Measurements from ENCODE around the gene ANKRD34B.

The ANKRD34B gene

GRCh38 chr5:80569086-80569960 lies 757 bp downstream of the ANKRD34B start:
- DNase-seq (ENCODE audit: low read depth), result no peak

DNA sequence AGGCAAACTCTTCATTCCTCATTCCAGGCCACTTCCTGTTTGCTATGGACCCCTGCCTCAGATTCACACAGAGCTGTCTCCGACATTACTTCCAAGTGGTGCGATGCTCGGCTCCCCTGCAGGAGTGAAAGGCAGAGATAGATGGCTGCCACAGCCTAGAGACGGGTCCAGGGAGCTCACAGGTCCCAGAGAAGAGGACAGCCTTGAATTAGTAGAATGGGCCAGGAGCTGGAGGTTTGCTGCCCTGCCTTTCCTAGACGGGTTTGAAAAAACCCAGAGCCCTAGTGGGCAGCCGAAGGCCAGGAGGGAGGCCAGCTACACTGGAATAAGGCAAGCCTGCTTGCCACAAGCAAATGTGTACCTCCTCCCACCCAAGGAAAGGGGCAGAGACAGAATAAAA lies 1.8 kb downstream of the ANKRD34B start:
- no peak for DNase-seq (ENCODE audit: low read depth)

GRCh38 chr5:80566711-80567259 lies 3.3 kb downstream of the ANKRD34B start:
- DNase-seq (ENCODE audit: low read depth), result no peak

- no peak for DNase-seq (ENCODE audit: low read depth)
These were observed 4.8 kb downstream of the ANKRD34B start for GRCh38 chr5:80565330-80565729.

DNA sequence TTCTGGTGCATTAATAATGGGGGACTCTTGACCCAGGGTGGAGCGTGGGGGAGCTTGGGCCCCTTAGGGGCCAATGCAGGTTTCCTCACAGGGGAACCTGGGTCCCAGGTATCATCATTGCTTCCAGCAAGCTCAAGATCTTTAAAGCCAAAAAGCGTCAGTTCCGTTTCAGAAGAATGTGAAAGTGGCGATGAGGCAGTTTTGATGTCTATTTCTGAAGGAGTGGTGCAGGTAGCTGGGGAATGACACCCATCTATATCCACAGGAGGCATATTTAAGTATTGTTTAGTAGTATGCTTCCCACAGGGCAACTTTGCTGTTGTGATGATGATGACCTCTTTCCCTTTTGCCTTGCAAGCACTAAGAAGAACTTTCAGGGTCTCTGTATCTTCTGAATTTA lies 10.8 kb downstream of the ANKRD34B start:
- DNase-seq (ENCODE audit: low read depth), result no peak

DNA sequence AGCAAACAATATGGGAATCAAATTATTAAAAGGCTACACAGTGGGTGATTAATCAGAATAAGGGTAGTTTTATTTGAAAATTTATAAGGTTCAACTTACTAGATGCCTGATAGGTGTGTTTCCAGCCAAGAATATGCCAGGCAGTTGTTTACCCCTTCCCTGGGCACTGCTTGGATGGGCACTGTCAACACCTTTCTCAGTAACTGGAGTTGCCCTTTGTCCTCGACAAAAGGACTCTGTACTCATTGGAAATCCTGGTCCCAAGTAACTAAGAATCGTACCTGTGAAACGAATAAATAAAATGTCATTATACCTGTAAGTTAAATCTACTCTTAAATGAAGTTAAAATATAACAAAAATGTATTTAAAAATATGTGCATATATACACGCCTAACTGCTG lies 15.0 kb downstream of the ANKRD34B start:
- no peak for DNase-seq (ENCODE audit: low read depth)

GRCh38 chr5:80554646-80555045 lies 15.4 kb downstream of the ANKRD34B start:
- no peak for DNase-seq (ENCODE audit: low read depth)

DNA sequence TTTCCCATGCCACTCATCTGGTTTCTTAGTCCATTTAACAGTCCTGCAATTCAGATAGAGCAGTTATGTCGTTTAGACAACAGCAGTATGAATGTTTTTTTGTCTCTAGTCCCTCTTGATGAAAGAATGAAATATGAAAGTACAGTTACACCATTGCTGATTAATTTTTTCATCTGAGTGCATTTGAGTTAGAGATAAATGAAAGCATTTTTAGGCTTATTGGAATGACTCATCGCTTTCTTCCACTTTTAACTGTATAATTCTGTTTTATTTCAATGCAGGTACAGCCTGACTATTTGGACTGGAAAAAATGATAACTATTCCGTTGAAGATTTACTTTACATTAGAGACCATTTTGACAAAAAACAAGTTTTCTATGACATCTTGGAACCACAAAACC lies 28.7 kb downstream of the ANKRD34B start:
- no peak for DNase-seq (ENCODE audit: low read depth)

- no peak for DNase-seq (ENCODE audit: low read depth)
These were observed 29.4 kb downstream of the ANKRD34B start for GRCh38 chr5:80540691-80541090.

DNA sequence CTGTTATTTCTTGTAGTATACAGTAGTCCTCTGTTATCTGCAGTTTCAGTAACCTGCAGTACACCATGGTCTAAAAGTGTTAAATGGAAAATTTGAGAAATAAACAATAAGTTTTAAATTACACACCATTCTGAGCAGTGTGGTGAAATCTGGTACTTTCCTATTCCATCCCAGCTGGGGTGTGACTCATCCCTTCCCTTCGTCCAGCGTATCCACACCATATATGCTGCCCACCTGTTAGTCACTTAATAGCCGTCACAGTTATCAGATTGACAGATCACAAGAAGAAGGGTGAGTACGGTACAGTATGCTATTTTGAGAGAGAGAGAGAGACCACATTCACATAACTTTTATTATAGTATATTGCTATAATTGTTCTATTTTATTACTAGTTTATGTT lies 53.3 kb downstream of the ANKRD34B start:
- DNase-seq (ENCODE audit: low read depth), result peak; percentile 15

- no peak for DNase-seq (ENCODE audit: low read depth)
These were observed 60.7 kb downstream of the ANKRD34B start for GRCh38 chr5:80509362-80509761.

GRCh38 chr5:80508844-80509243 lies 61.2 kb downstream of the ANKRD34B start:
- DNase-seq (ENCODE audit: low read depth), result no peak

DNA sequence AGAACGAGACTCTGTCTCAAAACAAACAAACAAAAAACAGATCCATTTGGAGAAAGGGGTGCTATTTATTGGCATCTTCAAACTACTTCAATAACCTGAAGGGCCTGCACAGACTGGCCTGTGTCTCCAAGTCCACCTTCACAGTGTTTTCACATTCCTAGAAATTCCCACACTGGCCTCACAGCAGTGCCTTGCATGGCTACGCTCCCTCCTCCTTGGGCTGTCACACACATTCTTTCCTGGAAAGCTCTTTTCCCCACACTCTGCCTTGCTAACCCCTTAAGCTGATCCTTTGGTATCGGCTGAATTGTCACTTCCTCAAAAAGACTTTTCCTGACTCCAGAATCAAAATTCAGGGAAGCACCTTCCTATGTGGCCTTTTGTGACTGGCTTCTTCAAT lies 62.4 kb downstream of the ANKRD34B start:
- no peak for DNase-seq (ENCODE audit: low read depth)

Measured in stromal cell of bone marrow (primary cell).